HepG2 (cell line): ENCODE results near the gene ABHD13. TPM values are rescaled to one million over a fixed set of nuclear protein-coding genes. Genes with fewer than 3 reads are reported as not detected.
A peak's percentile ranks its signal among the peaks of the same experiment; 100 is the strongest.

Experiments
- ATF7-NPFF ChIP-seq: sonication (generic); formaldehyde crosslinking; IDR thresholded peaks from 2 replicates; pipeline ENCODE4 v1.8.1; 2023; ENCODE audit warnings: mild to moderate bottlenecking, low read depth, missing genetic modification reagents, moderate library complexity
- CEBPG ChIP-seq: IDR thresholded peaks from 2 replicates; pipeline ENCODE4 v1.6.1; 2016
- FOXA1 ChIP-seq, 2 experiments: fragments of 450-650 bp in 1 of 2; sonication (generic) in 1 of 2; formaldehyde crosslinking in 1 of 2; IDR thresholded peaks; 2 replicates each; pipeline versions ENCODE4 v1.4.0 to v1.6.1; 2016 to 2020; ENCODE audit warnings: missing genetic modification reagents in 1 of 2
- FOXA3 ChIP-seq: IDR thresholded peaks from 2 replicates; pipeline ENCODE4 v1.6.1; 2016; ENCODE audit warnings: missing genetic modification reagents, missing compliant biosample characterization
- HCFC1 ChIP-seq: fragments of 150-350 bp; IDR thresholded peaks from 2 replicates; pipeline ENCODE4 v1.6.1; 2014; ENCODE audit warnings: low read depth, low read length
- HOXA5 ChIP-seq: sonication (generic); formaldehyde crosslinking; IDR thresholded peaks from 2 replicates; pipeline ENCODE4 v1.4.0; 2020; ENCODE audit warnings: missing genetic modification reagents
- NCOA2 ChIP-seq: sonication (generic); formaldehyde crosslinking; IDR thresholded peaks from 2 replicates; pipeline ENCODE4 v1.8.0; 2022; ENCODE audit warnings: inconsistent platforms
- PHF5A ChIP-seq: IDR thresholded peaks from one replicate; pipeline ENCODE4 v1.6.1; 2018; ENCODE audit warnings: low read depth, missing genetic modification reagents; ENCODE audit not compliant: unreplicated experiment
- RARA ChIP-seq: IDR thresholded peaks from 2 replicates; pipeline ENCODE4 v1.6.1; 2016; ENCODE audit warnings: missing genetic modification reagents, missing compliant biosample characterization
- SOX13 ChIP-seq, 3 experiments: fragments of 450-650 bp in 1 of 3; sonication (generic) in 1 of 3; formaldehyde crosslinking in 1 of 3; IDR thresholded peaks in 2 of 3; conservative IDR thresholded peaks in 1 of 3; 2 replicates each; pipeline versions ENCODE4 v1.5.0 to v1.6.1; 2016 to 2020; ENCODE audit warnings: antibody characterized with exemption in 1 of 3, mild to moderate bottlenecking in 1 of 3, missing compliant biosample characterization in 1 of 3, missing genetic modification reagents in 1 of 3, moderate library complexity in 1 of 3
- SOX5 ChIP-seq: IDR thresholded peaks from 2 replicates; pipeline ENCODE4 v1.6.1; 2016; ENCODE audit warnings: borderline replicate concordance
- TBL1XR1 ChIP-seq: fragments of 150-350 bp; IDR thresholded peaks from 2 replicates; pipeline ENCODE4 v1.6.1; 2014; ENCODE audit warnings: borderline replicate concordance, low read length; ENCODE audit not compliant: partially characterized antibody
- ZNF484 ChIP-seq: sonication (generic); formaldehyde crosslinking; IDR thresholded peaks from 2 replicates; pipeline ENCODE4 v1.5.1; 2020; ENCODE audit warnings: mild to moderate bottlenecking, low read depth, missing genetic modification reagents, borderline replicate concordance
- ZNF607 ChIP-seq: sonication (generic); formaldehyde crosslinking; IDR thresholded peaks from 2 replicates; pipeline ENCODE4 v1.5.1; 2020; ENCODE audit warnings: missing genetic modification reagents, mild to moderate bottlenecking, borderline replicate concordance
- ZNF710 ChIP-seq: sonication (generic); formaldehyde crosslinking; IDR thresholded peaks from 2 replicates; pipeline ENCODE4 v1.5.0; 2020; ENCODE audit warnings: mild to moderate bottlenecking, missing genetic modification reagents, borderline replicate concordance
- polyA plus RNA-seq, 8 experiments: library from polyadenylated mRNA; depleted of rRNA in 3 of 8; stranded (reverse) in 7 of 8; unstranded in 1 of 8; fragments of >200 nt; fragmentation: Illumina TruSeq in 4 of 8; extraction: Trizol in 4 of 8; gene quantifications; 2 replicates each; pipeline versions ENCODE4 v1.2.1 to v1.2.3, GENCODE V29; 2011 to 2016; ENCODE audit warnings: low read depth in 4 of 8, missing spikeins in 1 of 8, mixed read lengths in 1 of 8; ENCODE audit not compliant: insufficient read depth in 1 of 8
- total RNA-seq, 5 experiments: library from RNA; depleted of rRNA; stranded (reverse); fragments of >200 nt; fragmentation: Illumina TruSeq; extraction: Trizol; gene quantifications; 2 replicates each; pipeline ENCODE4 v1.2.3, GENCODE V29; 2016; ENCODE audit warnings: low read depth in 1 of 5

Gene ABHD13
- total and polyA plus RNA-seq, 2 of the 13 experiments (the other 11 are each of a cell fraction or from before 2014, with no cell fraction given) = 4.3 to 6.2 TPM

GRCh38 chr13:108230377-108230776 is 12.2 kb downstream of the ABHD13 start (continued):
- no peak for TF ChIP-seq ZNF607
- TF ChIP-seq SOX5 (CRISPR knock-in tag) = peak; percentile 97
- TF ChIP-seq SOX13 (IDR thresholded peaks at IDR 0.05) = peak; percentile 74; the same call in 1 of the 2 replicates
- peak in 1 of 2 experiments; percentile 98; a peak in 2 of 4 replicates for TF ChIP-seq SOX13 (CRISPR knock-in tag; conservative IDR thresholded peaks at IDR 0.05 in 1 of 2, IDR thresholded peaks at IDR 0.05 in 1 of 2)
- no peak for TF ChIP-seq TBL1XR1
- peak; percentile 68 for TF ChIP-seq CEBPG
- peak; percentile 99 for TF ChIP-seq FOXA1 (IDR thresholded peaks at IDR 0.05)
- peak; percentile 94 for TF ChIP-seq FOXA1 (CRISPR knock-in tag; IDR thresholded peaks at IDR 0.05)
- no peak for TF ChIP-seq ZNF710
- TF ChIP-seq ATF7-NPFF = no peak
- no peak for TF ChIP-seq PHF5A (CRISPR knock-in tag)
- TF ChIP-seq HCFC1 = no peak
- no peak for TF ChIP-seq ZNF484 (CRISPR knock-in tag)
- TF ChIP-seq HOXA5 = no peak
- peak; percentile 42 for TF ChIP-seq RARA
- peak; percentile 65 for TF ChIP-seq NCOA2
- TF ChIP-seq FOXA3 (CRISPR knock-in tag) = peak; percentile 98
